Neural cell (in vitro differentiated cells): Measurements from ENCODE around the gene TNFAIP8. TPM values are rescaled to one million over a fixed set of nuclear protein-coding genes. Genes with fewer than 3 reads are reported as not detected.

Experiments used
- H2AFZ ChIP-seq: fragments of 200-600, 300-800 bp; sonication (generic), shearing (Covaris generic); 2 replicates; pipeline ENCODE4 v1.6.0; 2014; ENCODE audit warnings: low read depth, mild to moderate bottlenecking, antibody characterized with exemption, low read length, moderate library complexity
- H3F3A ChIP-seq: fragments of 200-600 bp; shearing (Covaris generic); 2 replicates; pipeline ENCODE4 v1.6.1; 2016; ENCODE audit warnings: mild to moderate bottlenecking, moderate library complexity, mixed read lengths, antibody characterized with exemption, low read length; ENCODE audit not compliant: insufficient read depth, poor library complexity, severe bottlenecking
- H3K27ac ChIP-seq: fragments of 200-600, 300-800 bp; sonication (generic), shearing (Covaris generic); 2 replicates; pipeline ENCODE4 v1.5.1; 2014; ENCODE audit warnings: mild to moderate bottlenecking, low read length, moderate library complexity
- H3K27me3 ChIP-seq: fragments of 300-800, 200-600 bp; sonication (generic), shearing (Covaris generic); 2 replicates; pipeline ENCODE4 v1.6.0; 2014; ENCODE audit warnings: mild to moderate bottlenecking, low read depth, low read length, moderate library complexity; ENCODE audit not compliant: insufficient read depth
- H3K36me3 ChIP-seq: fragments of 300-800, 200-600 bp; sonication (generic), shearing (Covaris generic); 2 replicates; pipeline ENCODE4 v1.5.1; 2014; ENCODE audit warnings: mild to moderate bottlenecking, antibody characterized with exemption, low read length, moderate library complexity; ENCODE audit not compliant: insufficient read depth
- H3K4me2 ChIP-seq: fragments of 300-800, 200-600 bp; sonication (generic), shearing (Covaris generic); 2 replicates; pipeline ENCODE4 v1.6.0; 2014; ENCODE audit warnings: mild to moderate bottlenecking, low read length
- H3K4me3 ChIP-seq: fragments of 300-800, 200-600 bp; sonication (generic), shearing (Covaris generic); 2 replicates; pipeline ENCODE4 v1.5.1; 2014; ENCODE audit warnings: mild to moderate bottlenecking, low read length, moderate library complexity
- H3K79me2 ChIP-seq: fragments of 200-600 bp; shearing (Covaris generic); replicated peaks from 2 replicates; pipeline ENCODE4 v1.6.0; 2014; ENCODE audit warnings: mild to moderate bottlenecking, low read length, moderate library complexity; ENCODE audit not compliant: insufficient read depth
- H3K9ac ChIP-seq: fragments of 300-800, 200-600 bp; sonication (generic), shearing (Covaris generic); 2 replicates; pipeline ENCODE4 v1.6.1; 2016; ENCODE audit warnings: mild to moderate bottlenecking, low read length, mixed read lengths
- H3K9me2 ChIP-seq: fragments of 200-600 bp; shearing (Covaris generic); 2 replicates; pipeline ENCODE4 v1.6.1; 2016; ENCODE audit warnings: mild to moderate bottlenecking, low read length, mixed read lengths; ENCODE audit not compliant: insufficient read depth
- H3K9me3 ChIP-seq: fragments of 200-600, 300-800 bp; sonication (generic), shearing (Covaris generic); 2 replicates; pipeline ENCODE4 v1.6.1; 2016; ENCODE audit warnings: mild to moderate bottlenecking, mixed run types, low read length, moderate library complexity, mixed read lengths
- H4K20me1 ChIP-seq: fragments of 200-600 bp; shearing (Covaris generic); 2 replicates; pipeline ENCODE4 v1.6.1; 2016; ENCODE audit warnings: mild to moderate bottlenecking, mixed run types; ENCODE audit not compliant: insufficient read depth
- CTCF ChIP-seq: fragments of 450-650 bp; IDR thresholded peaks from 2 replicates; pipeline ENCODE4 v1.5.1; 2014; ENCODE audit warnings: antibody characterized with exemption, mild to moderate bottlenecking, moderate library complexity; ENCODE audit not compliant: poor library complexity, severe bottlenecking
- EP300 ChIP-seq: fragments of 450-650 bp; conservative IDR thresholded peaks from 2 replicates; pipeline ENCODE4 v1.6.1; 2014; ENCODE audit warnings: antibody characterized with exemption, mild to moderate bottlenecking, moderate library complexity; ENCODE audit not compliant: poor library complexity, severe bottlenecking
- EZH2 ChIP-seq: fragments of 200-600, 300-800 bp; shearing (Covaris generic), sonication (generic); IDR thresholded peaks from 2 replicates; pipeline ENCODE4 v1.6.1; 2014; ENCODE audit warnings: antibody characterized with exemption, low read length, borderline replicate concordance, mild to moderate bottlenecking; ENCODE audit not compliant: insufficient read depth, poor library complexity, severe bottlenecking
- MXI1 ChIP-seq: fragments of 450-650 bp; conservative IDR thresholded peaks from 2 replicates; pipeline ENCODE4 v1.6.1; 2014; ENCODE audit warnings: antibody characterized with exemption, mild to moderate bottlenecking; ENCODE audit not compliant: poor library complexity, severe bottlenecking
- POLR2AphosphoS5 ChIP-seq: IDR thresholded peaks from 2 replicates; pipeline ENCODE4 v1.6.1; 2012
- RAD21 ChIP-seq: fragments of 450-650 bp; conservative IDR thresholded peaks from 2 replicates; pipeline ENCODE4 v1.6.1; 2014; ENCODE audit warnings: antibody characterized with exemption, mild to moderate bottlenecking, moderate library complexity
- REST ChIP-seq: IDR thresholded peaks from 2 replicates; pipeline ENCODE4 v1.6.1; 2012; ENCODE audit warnings: borderline replicate concordance
- SMC3 ChIP-seq: fragments of 450-650 bp; conservative IDR thresholded peaks from 2 replicates; pipeline ENCODE4 v1.6.1; 2014; ENCODE audit warnings: antibody characterized with exemption, mild to moderate bottlenecking, moderate library complexity; ENCODE audit not compliant: poor library complexity
- TAF1 ChIP-seq: IDR thresholded peaks from 2 replicates; pipeline ENCODE4 v1.6.1; 2012; ENCODE audit warnings: low read depth
- polyA plus RNA-seq: library from polyadenylated mRNA; depleted of rRNA; stranded (reverse); fragments of >200 nt; gene quantifications from 2 replicates; pipeline ENCODE4 v1.2.3, GENCODE V29; 2014

Gene TNFAIP8
- polyA plus RNA-seq, 1 donor from 2014 or later = 0.26 TPM

- no peaks in the 10 kb centered on the region for H4K20me1 ChIP-seq
- H2AFZ ChIP-seq = no peak overlapping the region
- H3K27me3 ChIP-seq = no peaks in the 10 kb centered on the region
- H3K9ac ChIP-seq = no peak overlapping the region
- H3K27ac ChIP-seq = no peak overlapping the region
- no peak overlapping the region for H3K4me2 ChIP-seq
- H3K4me3 ChIP-seq = no peak overlapping the region
- no peaks in the 10 kb centered on the region for H3K9me2 ChIP-seq
- no peaks in the 10 kb centered on the region for H3K9me3 ChIP-seq
- no peaks in the 10 kb centered on the region for H3K36me3 ChIP-seq
- H3K79me2 ChIP-seq = no peaks in the 10 kb centered on the region
- H3F3A ChIP-seq = no peaks in the 10 kb centered on the region
- TF ChIP-seq REST = no peak
- TF ChIP-seq MXI1 = no peak
- no peak for TF ChIP-seq RAD21
Observed at GRCh38 chr5:119385536-119386128, 29.8 kb downstream of the TNFAIP8 start.

- Histone ChIP-seq H4K20me1 (no peaks in the 10 kb centered on the region), H3K4me3 (no peak overlapping the region), H3K27ac (no peak overlapping the region), H3K9me3 (no peaks in the 10 kb centered on the region), H3K36me3 (no peaks in the 10 kb centered on the region), H3K27me3 (no peaks in the 10 kb centered on the region), H3K9ac (no peak overlapping the region), H3K79me2 (no peaks in the 10 kb centered on the region), H3F3A (no peaks in the 10 kb centered on the region), H3K4me2 (no peak overlapping the region), H2AFZ (no peak overlapping the region), H3K9me2 (no peaks in the 10 kb centered on the region)
- TF ChIP-seq EZH2 (no peak), RAD21 (no peak), MXI1 (no peak), CTCF (no peak), POLR2AphosphoS5 (no peak), SMC3 (no peak), TAF1 (no peak), EP300 (no peak), REST (no peak)
Observed at GRCh38 chr5:119386596-119387344, 31.0 kb downstream of the TNFAIP8 start.
